ENCODE results near the gene FOSL1.

The FOSL1 gene

DNA sequence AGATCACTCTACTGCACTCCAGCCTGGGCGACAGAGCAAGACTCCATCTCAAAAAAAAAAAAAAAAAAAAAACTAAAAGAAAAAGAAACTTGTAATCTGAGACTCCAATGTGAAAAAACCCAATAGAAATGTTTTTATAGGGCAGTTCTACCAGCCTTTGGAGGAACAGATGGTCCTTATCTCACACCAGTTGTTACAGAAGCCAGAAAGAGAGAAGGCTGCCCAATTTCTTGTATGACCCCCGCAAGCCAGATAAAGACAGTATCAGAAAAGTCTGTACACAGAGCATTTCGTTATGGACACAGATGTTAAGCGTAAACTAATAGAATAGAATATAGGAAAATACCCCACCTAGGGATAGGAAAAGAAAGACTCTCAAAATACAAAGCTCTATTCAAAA lies 33.8 kb upstream of the FOSL1 start:
- CTCF ChIA-PET, result no interaction called here
- no peak for DNase-seq (ENCODE audit: extremely low spot score)

DNA sequence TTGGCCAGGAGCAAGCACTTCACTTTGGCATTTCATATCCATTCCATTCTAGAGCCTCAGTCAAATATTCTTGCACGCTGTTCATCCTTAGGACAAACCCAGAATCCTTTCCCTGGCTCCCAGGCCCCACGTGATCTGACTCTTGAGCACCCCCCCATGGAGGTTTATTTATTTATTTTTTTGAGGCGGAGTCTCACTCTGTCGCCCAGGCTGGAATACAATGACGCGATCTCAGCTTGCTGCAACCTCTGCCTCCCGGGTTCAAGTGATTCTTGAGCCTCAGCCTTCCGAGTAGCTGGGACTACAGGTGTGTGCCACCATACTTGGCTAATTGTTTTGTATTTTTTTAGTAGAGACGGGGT lies 32.4 kb upstream of the FOSL1 start:
- peak; percentile 57 for DNase-seq (ENCODE audit: extremely low spot score)
- TF ChIP-seq L3MBTL2 (conservative IDR thresholded peaks at IDR 0.05) (peak; percentile 41; the same call in 1 of the 2 replicates), ARNT (IDR thresholded peaks at IDR 0.05) (no peak), SUZ12 (IDR thresholded peaks at IDR 0.05) (no peak)
- POLR2A ChIA-PET, result interaction anchor here (1.1 to 1.5 kb wide), 3 partner anchors 42 to 73 kb away, joined by 3 to 4 read pairs (median 3); partner anchors contain the start of genes CCDC85B, FIBP and MUS81
- CTCF ChIA-PET, result interaction anchor here (0.7 to 1.4 kb wide), 2 partner anchors 32 to 44 kb away, joined by 3 to 6 read pairs; partner anchors contain the start of gene FIBP

More for the DNA sequence above, 33.8 kb upstream of the FOSL1 start:
- POLR2A ChIA-PET, result no interaction called here
- peak; percentile 46; the same call in 1 of the 2 replicates for TF ChIP-seq ZNF384 (IDR thresholded peaks at IDR 0.05)
- no peak for TF ChIP-seq ARNT (IDR thresholded peaks at IDR 0.05)

DNA sequence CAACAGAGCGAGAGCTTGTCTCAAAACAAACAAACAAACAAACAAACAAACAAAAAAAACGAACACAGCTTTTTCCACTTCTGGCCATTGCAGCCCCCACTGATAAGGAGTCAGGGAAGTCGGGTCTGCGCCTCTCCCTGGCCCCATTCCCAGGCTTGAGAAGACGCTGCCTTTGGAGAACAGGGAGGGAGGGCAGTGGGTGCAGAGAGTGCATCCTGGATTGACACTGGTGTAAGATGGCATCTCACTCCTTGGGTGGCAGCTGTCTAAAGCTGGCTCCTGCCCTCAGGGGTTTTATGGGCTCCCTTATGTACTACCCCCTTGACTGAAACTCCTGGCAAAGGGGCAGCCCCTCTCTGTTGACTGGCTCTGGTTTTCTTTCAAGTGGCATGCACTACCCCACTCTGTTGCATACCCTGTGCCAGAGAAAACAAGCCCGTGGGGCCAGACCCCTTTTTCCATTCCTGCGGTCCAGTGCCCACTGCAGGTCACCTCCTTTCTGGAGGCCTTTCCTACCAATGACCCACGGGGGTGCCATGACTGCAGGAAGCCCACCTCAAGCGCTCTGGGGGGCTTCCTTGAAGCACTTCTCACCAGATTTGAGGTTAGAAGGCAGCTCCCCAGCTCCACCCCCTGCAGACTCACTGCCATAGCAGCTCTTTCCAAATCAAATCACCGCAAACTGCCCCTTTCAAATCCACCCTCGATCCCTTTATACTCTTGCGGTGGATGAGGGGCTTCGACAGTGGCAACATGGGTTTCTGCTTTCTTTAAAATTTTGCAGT lies 31.8 kb upstream of the FOSL1 start:
- no peak for DNase-seq (ENCODE audit: extremely low spot score)
- ChIA-PET CTCF (interaction anchor here (0.7 to 1.4 kb wide), 2 partner anchors 31 to 43 kb away, joined by 3 to 6 read pairs; partner anchors contain the start of gene FIBP), POLR2A (interaction anchor here (0.8 to 1.5 kb wide), 2 partner anchors 9 to 44 kb away, joined by 3 to 4 read pairs; partner anchors contain the start of gene FIBP)
- TF ChIP-seq FOXM1 (IDR thresholded peaks at IDR 0.05; ENCODE audit: borderline replicate concordance) (no peak), LEF1 (IDR thresholded peaks at IDR 0.05; ENCODE audit: borderline replicate concordance) (no peak), TARDBP (IDR thresholded peaks at IDR 0.05) (no peak), SP1 (IDR thresholded peaks at IDR 0.05) (no peak), L3MBTL2 (conservative IDR thresholded peaks at IDR 0.05) (no peak), HDGF (IDR thresholded peaks at IDR 0.05; ENCODE audit: borderline replicate concordance) (no peak), FOXK2 (IDR thresholded peaks at IDR 0.05) (no peak), FOXA1 (IDR thresholded peaks at IDR 0.05) (no peak), BHLHE40 (IDR thresholded peaks at IDR 0.05; ENCODE audit: borderline replicate concordance) (no peak), ELF4 (IDR thresholded peaks at IDR 0.05) (no peak)
- TF ChIP-seq, protein P1, sequence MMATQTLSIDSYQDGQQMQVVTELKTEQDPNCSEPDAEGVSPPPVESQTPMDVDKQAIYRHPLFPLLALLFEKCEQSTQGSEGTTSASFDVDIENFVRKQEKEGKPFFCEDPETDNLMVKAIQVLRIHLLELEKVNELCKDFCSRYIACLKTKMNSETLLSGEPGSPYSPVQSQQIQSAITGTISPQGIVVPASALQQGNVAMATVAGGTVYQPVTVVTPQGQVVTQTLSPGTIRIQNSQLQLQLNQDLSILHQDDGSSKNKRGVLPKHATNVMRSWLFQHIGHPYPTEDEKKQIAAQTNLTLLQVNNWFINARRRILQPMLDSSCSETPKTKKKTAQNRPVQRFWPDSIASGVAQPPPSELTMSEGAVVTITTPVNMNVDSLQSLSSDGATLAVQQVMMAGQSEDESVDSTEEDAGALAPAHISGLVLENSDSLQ (IDR thresholded peaks at IDR 0.05), result no peak

DNA sequence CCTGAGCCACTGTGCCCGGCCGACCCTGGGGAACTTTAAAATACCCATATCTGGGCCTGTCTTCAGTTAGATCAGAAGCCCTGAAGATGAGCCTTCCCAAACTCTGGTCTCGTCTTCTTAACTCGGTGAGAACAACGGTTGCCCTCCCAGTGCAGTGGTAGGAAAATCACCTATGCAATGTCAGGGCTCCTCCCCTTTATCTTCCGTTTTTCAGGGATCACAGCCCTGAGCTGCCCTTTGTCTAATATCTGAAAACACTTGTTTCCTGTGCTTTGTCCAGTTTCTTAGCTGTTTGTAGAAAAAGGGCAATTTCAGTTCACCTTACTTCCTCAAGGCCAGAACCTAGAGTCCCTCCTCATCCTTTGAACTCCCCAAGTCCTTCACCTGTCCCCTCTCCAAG lies 28.5 kb upstream of the FOSL1 start:
- ChIA-PET CTCF (no interaction called here), POLR2A (no interaction called here)
- DNase-seq (ENCODE audit: extremely low spot score), result no peak
- TF ChIP-seq L3MBTL2 (conservative IDR thresholded peaks at IDR 0.05) (no peak), FOXA1 (IDR thresholded peaks at IDR 0.05) (no peak), FOXM1 (IDR thresholded peaks at IDR 0.05; ENCODE audit: borderline replicate concordance) (no peak), CTBP1 (IDR thresholded peaks at IDR 0.05; ENCODE audit: borderline replicate concordance) (no peak), ELF4 (IDR thresholded peaks at IDR 0.05) (no peak), ZNF384 (IDR thresholded peaks at IDR 0.05) (no peak), HDGF (IDR thresholded peaks at IDR 0.05; ENCODE audit: borderline replicate concordance) (no peak), NFRKB (IDR thresholded peaks at IDR 0.05) (no peak), LEF1 (IDR thresholded peaks at IDR 0.05; ENCODE audit: borderline replicate concordance) (no peak), ARNT (IDR thresholded peaks at IDR 0.05) (no peak), FOXK2 (IDR thresholded peaks at IDR 0.05) (no peak), SUZ12 (IDR thresholded peaks at IDR 0.05) (no peak), SP1 (IDR thresholded peaks at IDR 0.05) (no peak), TARDBP (IDR thresholded peaks at IDR 0.05) (no peak), BHLHE40 (IDR thresholded peaks at IDR 0.05; ENCODE audit: borderline replicate concordance) (no peak)
- TF ChIP-seq, protein P1 (IDR thresholded peaks at IDR 0.05), result no peak

DNA sequence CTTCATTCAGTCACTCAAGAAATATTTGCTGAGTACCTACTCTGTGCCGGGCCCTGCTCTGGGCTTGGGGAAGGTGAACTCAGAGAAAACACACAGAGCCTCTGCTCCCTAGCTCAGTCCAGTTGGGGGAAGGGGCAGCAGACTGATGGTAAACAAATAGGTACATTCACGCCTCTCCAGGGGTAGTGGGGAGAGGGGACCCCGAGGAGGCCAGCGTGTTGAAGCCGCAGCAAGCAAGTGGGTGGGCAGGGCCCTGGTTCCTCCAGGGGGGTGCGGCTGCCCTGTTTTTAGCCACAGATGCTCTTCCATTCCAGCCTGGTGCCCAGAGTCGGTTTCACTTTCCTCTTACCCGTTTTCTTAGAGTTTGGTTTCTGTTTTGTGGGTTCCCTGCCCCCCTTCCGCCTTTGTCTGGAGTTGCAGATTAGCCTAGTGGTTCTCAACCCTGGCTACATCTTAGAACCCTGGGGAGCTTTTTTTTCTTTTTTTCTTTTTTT lies 27.8 kb upstream of the FOSL1 start:
- ChIA-PET CTCF (no interaction called here), POLR2A (no interaction called here)
- no peak for TF ChIP-seq BHLHE40 (IDR thresholded peaks at IDR 0.05; ENCODE audit: borderline replicate concordance)
- no peak for TF ChIP-seq TARDBP (IDR thresholded peaks at IDR 0.05)
- no peak for TF ChIP-seq HDGF (IDR thresholded peaks at IDR 0.05; ENCODE audit: borderline replicate concordance)
- DNase-seq (ENCODE audit: extremely low spot score), result no peak

DNA sequence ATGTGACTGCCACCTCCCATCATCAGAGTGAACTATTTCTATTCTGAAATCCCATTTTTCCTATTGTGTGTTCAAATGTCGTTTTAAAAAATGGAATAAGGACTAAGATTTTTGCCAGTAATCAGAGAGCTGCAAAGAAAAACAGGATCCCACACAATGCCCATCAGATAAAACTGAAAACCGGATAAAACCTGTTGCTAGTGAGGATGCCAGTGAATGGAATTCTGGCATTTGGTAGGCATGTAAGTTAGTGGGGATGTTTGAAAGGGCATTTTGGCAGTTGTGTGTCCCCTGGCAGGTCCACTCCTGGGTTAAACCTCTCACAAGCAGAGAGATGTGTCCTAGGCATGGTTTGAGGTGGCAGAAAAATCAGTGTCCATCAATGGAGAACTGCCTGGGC lies 25.2 kb upstream of the FOSL1 start:
- DNase-seq (ENCODE audit: extremely low spot score), result no peak
- CTCF ChIA-PET, result no interaction called here
- POLR2A ChIA-PET, result no interaction called here
- no peak for TF ChIP-seq FOXA1 (IDR thresholded peaks at IDR 0.05)
- TF ChIP-seq, protein P1 (IDR thresholded peaks at IDR 0.05), result no peak

DNA sequence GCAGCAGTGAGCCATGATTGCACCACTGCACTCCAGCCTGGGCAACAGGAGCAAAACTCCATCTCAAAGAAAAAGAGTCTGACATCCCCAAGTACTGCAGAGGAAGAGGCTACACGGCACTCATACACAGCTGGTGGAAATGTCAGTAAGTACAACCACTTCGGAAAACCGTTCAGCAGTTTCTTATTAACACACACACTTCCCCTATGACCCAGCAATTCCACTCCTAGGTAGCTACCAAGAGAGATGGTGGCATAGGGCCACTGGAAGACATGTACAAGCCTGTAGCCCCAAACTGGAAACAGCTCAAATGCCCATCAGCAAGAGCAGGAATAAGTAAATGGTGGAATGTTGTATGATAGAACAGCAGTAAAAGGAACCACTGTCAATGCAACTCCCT lies 22.4 kb upstream of the FOSL1 start:
- DNase-seq (ENCODE audit: extremely low spot score), result no peak
- POLR2A ChIA-PET, result interaction anchor here (1.1 kb wide), 1 partner anchor 9 kb away, joined by 3 read pairs; no protein-coding TSS in a partner anchor
- CTCF ChIA-PET, result no interaction called here
- TF ChIP-seq FOXM1 (IDR thresholded peaks at IDR 0.05; ENCODE audit: borderline replicate concordance), result no peak
- no peak for TF ChIP-seq SP1 (IDR thresholded peaks at IDR 0.05)
- TF ChIP-seq SUZ12 (IDR thresholded peaks at IDR 0.05), result no peak
- no peak for TF ChIP-seq BHLHE40 (IDR thresholded peaks at IDR 0.05; ENCODE audit: borderline replicate concordance)
- TF ChIP-seq, protein P1 (IDR thresholded peaks at IDR 0.05), result no peak
- no peak for TF ChIP-seq ELF4 (IDR thresholded peaks at IDR 0.05)
- TF ChIP-seq FOXK2 (IDR thresholded peaks at IDR 0.05), result no peak
- TF ChIP-seq ZNF384 (IDR thresholded peaks at IDR 0.05), result no peak
- no peak for TF ChIP-seq LEF1 (IDR thresholded peaks at IDR 0.05; ENCODE audit: borderline replicate concordance)
- no peak for TF ChIP-seq ARNT (IDR thresholded peaks at IDR 0.05)
- no peak for TF ChIP-seq CTBP1 (IDR thresholded peaks at IDR 0.05; ENCODE audit: borderline replicate concordance)
